K562 (cell line): ENCODE results near the gene GLTPD2. TPM values are rescaled to one million over a fixed set of nuclear protein-coding genes. Genes with fewer than 3 reads are reported as not detected.

Experiments used
- ATF2 ChIP-seq: sonication (generic); formaldehyde crosslinking; IDR thresholded peaks from 2 replicates; pipeline ENCODE4 v1.8.1; 2022; ENCODE audit warnings: missing genetic modification reagents
- ATF7 ChIP-seq: fragments of 450-650 bp; IDR thresholded peaks from 2 replicates; pipeline ENCODE4 v1.7.1; 2014; ENCODE audit warnings: mild to moderate bottlenecking, moderate library complexity
- CBX2 ChIP-seq: fragments of 200-600 bp; sonication (generic); IDR thresholded peaks from one replicate; pipeline ENCODE4 v1.6.1; 2012; ENCODE audit warnings: mild to moderate bottlenecking, low read length, inconsistent platforms; ENCODE audit not compliant: insufficient read depth, poor library complexity, severe bottlenecking
- CBX3 ChIP-seq, 2 experiments: IDR thresholded peaks; 1 replicate in 1 of 2; 2 replicates in 1 of 2; pipeline ENCODE4 v1.6.1; 2012; ENCODE audit warnings: inconsistent platforms in 2 of 2, low read length in 2 of 2, borderline replicate concordance in 1 of 2, control low read depth in 1 of 2
- CEBPB ChIP-seq: fragments of 450-650 bp; IDR thresholded peaks from 2 replicates; pipeline ENCODE4 v1.6.1; 2016; ENCODE audit warnings: missing genetic modification characterization, missing compliant biosample characterization
- CREM ChIP-seq: IDR thresholded peaks from 2 replicates; pipeline ENCODE4 v1.6.1; 2014; ENCODE audit warnings: antibody characterized with exemption, low read depth
- CTBP1 ChIP-seq: fragments of 450-650 bp; IDR thresholded peaks from 2 replicates; pipeline ENCODE4 v1.6.1; 2016; ENCODE audit warnings: borderline replicate concordance
- DDX20 ChIP-seq: fragments of 450-650 bp; IDR thresholded peaks from 2 replicates; pipeline ENCODE4 v1.6.1; 2016; ENCODE audit warnings: missing genetic modification characterization, low read depth, mild to moderate bottlenecking, missing compliant biosample characterization, moderate library complexity
- ETS1 ChIP-seq: conservative IDR thresholded peaks from 2 replicates; pipeline ENCODE4 v1.6.1; 2011; ENCODE audit warnings: low read depth, mild to moderate bottlenecking, low read length; ENCODE audit not compliant: control insufficient read depth
- HNRNPL ChIP-seq: fragments of 200-400 bp; formaldehyde crosslinking; IDR thresholded peaks from 2 replicates; pipeline ENCODE4 v1.6.1; 2017; ENCODE audit warnings: low read depth, mild to moderate bottlenecking, low read length
- MTA3 ChIP-seq: fragments of 450-650 bp; formaldehyde crosslinking; IDR thresholded peaks from 2 replicates; pipeline ENCODE4 v1.6.1; 2017; ENCODE audit warnings: mild to moderate bottlenecking, borderline replicate concordance
- MXD1 ChIP-seq: fragments of 250-450 bp; sonication (Bioruptor Pico); IDR thresholded peaks from 2 replicates; pipeline ENCODE4 v1.8.0; 2021; ENCODE audit warnings: borderline replicate concordance, mild to moderate bottlenecking, moderate library complexity; ENCODE audit not compliant: poor library complexity, severe bottlenecking
- MYNN ChIP-seq, 2 experiments: sonication (generic); formaldehyde crosslinking in 1 of 2; IDR thresholded peaks; 2 replicates each; pipeline versions ENCODE4 v1.5.0 to v1.6.1; 2016 to 2020; ENCODE audit warnings: antibody characterized with exemption in 1 of 2, missing genetic modification reagents in 1 of 2
- PHF8 ChIP-seq: fragments of 200-600 bp; sonication (generic); IDR thresholded peaks from 2 replicates; pipeline ENCODE4 v1.6.1; 2012; ENCODE audit warnings: mixed run types, mild to moderate bottlenecking, inconsistent platforms, low read length, moderate library complexity, borderline replicate concordance
- PHTF2 ChIP-seq: fragments of 250-450 bp; sonication (Bioruptor Pico); IDR thresholded peaks from 2 replicates; pipeline ENCODE4 v1.5.0; 2021; ENCODE audit warnings: mild to moderate bottlenecking
- RAD51 ChIP-seq: fragments of 450-650 bp; IDR thresholded peaks from 2 replicates; pipeline ENCODE4 v1.7.1; 2016; ENCODE audit warnings: low read depth, mild to moderate bottlenecking, borderline replicate concordance
- RB1 ChIP-seq: fragments of 450-650 bp; IDR thresholded peaks from 2 replicates; pipeline ENCODE4 v1.6.1; 2017; ENCODE audit warnings: low read depth, mild to moderate bottlenecking
- RBM25 ChIP-seq: fragments of 200-400 bp; formaldehyde crosslinking; IDR thresholded peaks from 2 replicates; pipeline ENCODE4 v1.6.1; 2018; ENCODE audit warnings: low read length, low read depth, moderate library complexity; ENCODE audit not compliant: severe bottlenecking
- SMAD2 ChIP-seq: fragments of 150-350 bp; IDR thresholded peaks from 2 replicates; pipeline ENCODE4 v1.6.1; 2014; ENCODE audit warnings: low read depth, mild to moderate bottlenecking, low read length
- SOX6 ChIP-seq: fragments of 450-650 bp; IDR thresholded peaks from 2 replicates; pipeline ENCODE4 v1.6.1; 2014; ENCODE audit warnings: mild to moderate bottlenecking
- ZBTB34 ChIP-seq: fragments of 250-450 bp; sonication (Bioruptor Pico); IDR thresholded peaks from 2 replicates; pipeline ENCODE4 v1.8.0; 2021; ENCODE audit warnings: mild to moderate bottlenecking, moderate library complexity
- ZBTB7A ChIP-seq: IDR thresholded peaks from 2 replicates; pipeline ENCODE4 v1.6.1; 2011; ENCODE audit warnings: low read depth, mild to moderate bottlenecking, low read length, moderate library complexity, borderline replicate concordance; ENCODE audit not compliant: control insufficient read depth
- ZNF316 ChIP-seq: fragments of 450-650 bp; IDR thresholded peaks from 2 replicates; pipeline ENCODE4 v1.6.1; 2016
- polyA plus RNA-seq, 8 experiments: library from polyadenylated mRNA; depleted of rRNA in 4 of 8; stranded (reverse) in 5 of 8; unstranded in 3 of 8; fragments of >200 nt; fragmentation: Nextera tagmentation in 2 of 8; fragmentation: Illumina TruSeq in 1 of 8; extraction: Ambion mirVana in 2 of 8; extraction: Trizol in 1 of 8; gene quantifications; 2 replicates each; pipeline versions ENCODE4 v1.2.1 to v1.2.3, GENCODE V29; 2011 to 2014; ENCODE audit warnings: inconsistent platforms in 1 of 8, missing spikeins in 1 of 8
- total RNA-seq, 7 experiments: library from RNA; depleted of rRNA in 6 of 7; stranded (reverse); fragments of >200 nt in 6 of 7; fragmentation: Illumina TruSeq in 2 of 7; extraction: Trizol in 2 of 7; gene quantifications; 2 replicates each; pipeline versions ENCODE4 v1.2.1 to v1.2.3, GENCODE V29; 2011 to 2021; ENCODE audit warnings: low replicate concordance in 1 of 7

Gene GLTPD2
- total and polyA plus RNA-seq, 9 of the 15 experiments (the other 6 are each of a cell fraction or from before 2014, with no cell fraction given) = not detected

- TF ChIP-seq ZBTB34 (CRISPR knock-in tag) (no peak), RB1 (peak; percentile 70), CREM (peak; percentile 78), ZBTB7A (peak; percentile 58; the same call in 1 of the 2 replicates), CBX2 (no peak), HNRNPL (0 out of 2 replicates have a peak, but pooled peaks have one; percentile 26), SOX6 (0 out of 2 replicates have a peak, but pooled peaks have one; percentile 5), MTA3 (peak; percentile 43; the same call in 1 of the 2 replicates), ATF7 (0 out of 2 replicates have a peak, but pooled peaks have one; percentile 59), ATF2 (no peak), ETS1 (peak; percentile 50), DDX20 (tag) (no peak), ZNF316 (no peak), RBM25 (peak; percentile 66), RAD51 (no peak), PHF8 (peak; percentile 49; the same call in 1 of the 2 replicates), MXD1 (CRISPR knock-in tag) (no peak), CTBP1 (peak; percentile 92), CBX3 (IDR thresholded peaks at IDR 0.05; ENCODE audit: borderline replicate concordance in 1 of 2, low read length in 2 of 2) (no peak), SMAD2 (no peak), PHTF2 (CRISPR knock-in tag) (no peak), CEBPB (tag) (no peak), MYNN (IDR thresholded peaks at IDR 0.05) (no peak), MYNN (CRISPR knock-in tag; IDR thresholded peaks at IDR 0.05) (no peak)
These were observed 44.6 kb downstream of the GLTPD2 start, which contains the start of gene MINK1 (continued) for GRCh38 chr17:4833178-4833940.
